Activated effector memory CD4-positive, alpha-beta T cell treated with Interleukin-2 at 50 U/mL for 16 hours (primary cell): ENCODE measurements around the gene ZC2HC1B.
"Not testable (repeated sequence)": the region's sequence is repeated elsewhere in the genome, so short reads cannot be mapped to it uniquely, and the experiment has no call there.

Source experiments
- DNase-seq: peaks from one replicate; pipeline ENCODE4 v3.0.0-alpha.2; 2020

Gene ZC2HC1B

GRCh38 chr6:143871202-143871730, 7.0 kb downstream of the ZC2HC1B start:
- not testable (repeated sequence) for DNase-seq

GRCh38 chr6:143872201-143872600, 7.9 kb downstream of the ZC2HC1B start:
- no peak for DNase-seq

GRCh38 chr6:143873600-143873999, 9.3 kb downstream of the ZC2HC1B start:
- not testable (repeated sequence) for DNase-seq

- DNase-seq: not testable (repeated sequence)
Observed at GRCh38 chr6:143874503-143874902, 10.2 kb downstream of the ZC2HC1B start.

- no peak for DNase-seq
Observed at GRCh38 chr6:143877584-143878271, 13.5 kb downstream of the ZC2HC1B start.

- DNase-seq: no peak
Observed at GRCh38 chr6:143878272-143878760, 14.0 kb downstream of the ZC2HC1B start.

DNA sequence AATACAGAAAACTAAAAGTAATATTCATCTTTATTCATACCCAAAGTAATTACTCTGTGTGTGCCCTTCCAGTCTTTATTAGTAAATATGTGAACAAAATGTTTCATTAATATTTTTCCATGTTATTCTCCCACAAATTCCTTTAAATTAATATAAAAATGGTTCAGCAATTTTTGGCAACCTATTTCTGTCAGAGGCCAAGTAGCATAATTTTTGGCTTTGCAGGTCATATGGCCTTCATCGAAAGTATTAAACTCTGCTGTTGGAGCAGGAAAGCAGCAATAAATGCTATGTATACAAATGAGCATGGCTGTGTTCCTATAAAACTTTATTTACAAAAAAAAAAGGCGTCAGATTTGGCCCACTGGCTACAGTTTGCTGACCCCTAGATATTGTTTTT, 16.1 kb downstream of the ZC2HC1B start:
- no peak for DNase-seq

DNA sequence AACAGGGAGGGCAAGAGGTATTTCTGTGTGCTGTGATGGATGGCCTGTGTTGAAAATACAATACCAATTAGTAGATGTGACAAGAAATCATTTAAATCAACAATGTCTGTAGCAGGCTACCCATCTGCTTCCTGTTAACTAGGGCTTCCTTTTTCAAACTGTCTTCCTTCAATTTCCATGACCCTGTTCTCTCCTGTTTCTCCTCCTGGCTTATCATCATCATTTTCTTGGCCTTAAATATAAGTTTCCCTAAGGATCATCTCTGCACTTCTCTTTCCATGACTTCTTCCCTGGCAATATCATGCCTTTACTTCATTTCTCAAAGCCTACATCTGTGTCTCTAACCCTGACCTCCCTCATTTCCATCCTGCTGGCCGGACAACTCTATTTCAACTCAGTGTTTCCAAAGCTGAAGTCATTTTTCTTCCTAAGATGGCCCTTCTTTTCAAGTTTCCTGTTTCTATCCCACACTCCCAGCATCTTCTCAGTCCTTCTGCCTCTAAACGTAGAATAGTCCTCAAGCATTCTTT, 18.2 kb downstream of the ZC2HC1B start:
- DNase-seq: no peak

- no peak for DNase-seq
Observed at GRCh38 chr6:143884216-143884900, 20.1 kb downstream of the ZC2HC1B start.

GRCh38 chr6:143885116-143885515, 20.8 kb downstream of the ZC2HC1B start:
- no peak for DNase-seq

GRCh38 chr6:143894655-143895054, 30.4 kb downstream of the ZC2HC1B start:
- no peak for DNase-seq

- DNase-seq: no peak
Observed at GRCh38 chr6:143896126-143896860, 32.0 kb downstream of the ZC2HC1B start.

DNA sequence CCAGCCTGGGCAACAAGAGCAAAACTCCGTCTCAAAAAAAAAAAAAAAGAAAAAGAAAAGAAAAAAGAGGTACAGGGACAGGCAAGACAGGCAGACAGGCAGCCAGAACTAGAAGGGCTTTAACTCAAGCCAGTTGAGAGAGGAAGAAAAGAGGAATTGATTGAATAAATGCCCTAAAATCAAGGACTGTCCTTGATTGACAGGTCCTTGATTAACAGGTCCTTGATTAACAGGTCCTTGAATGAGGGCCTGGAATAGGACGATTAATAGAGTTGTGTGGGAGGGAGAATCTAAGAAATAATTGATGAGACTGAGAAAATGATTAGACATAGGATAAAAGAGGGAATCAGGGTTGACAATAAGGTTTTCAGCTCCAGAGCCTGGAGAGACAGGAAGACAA, 36.1 kb downstream of the ZC2HC1B start:
- no peak for DNase-seq

DNA sequence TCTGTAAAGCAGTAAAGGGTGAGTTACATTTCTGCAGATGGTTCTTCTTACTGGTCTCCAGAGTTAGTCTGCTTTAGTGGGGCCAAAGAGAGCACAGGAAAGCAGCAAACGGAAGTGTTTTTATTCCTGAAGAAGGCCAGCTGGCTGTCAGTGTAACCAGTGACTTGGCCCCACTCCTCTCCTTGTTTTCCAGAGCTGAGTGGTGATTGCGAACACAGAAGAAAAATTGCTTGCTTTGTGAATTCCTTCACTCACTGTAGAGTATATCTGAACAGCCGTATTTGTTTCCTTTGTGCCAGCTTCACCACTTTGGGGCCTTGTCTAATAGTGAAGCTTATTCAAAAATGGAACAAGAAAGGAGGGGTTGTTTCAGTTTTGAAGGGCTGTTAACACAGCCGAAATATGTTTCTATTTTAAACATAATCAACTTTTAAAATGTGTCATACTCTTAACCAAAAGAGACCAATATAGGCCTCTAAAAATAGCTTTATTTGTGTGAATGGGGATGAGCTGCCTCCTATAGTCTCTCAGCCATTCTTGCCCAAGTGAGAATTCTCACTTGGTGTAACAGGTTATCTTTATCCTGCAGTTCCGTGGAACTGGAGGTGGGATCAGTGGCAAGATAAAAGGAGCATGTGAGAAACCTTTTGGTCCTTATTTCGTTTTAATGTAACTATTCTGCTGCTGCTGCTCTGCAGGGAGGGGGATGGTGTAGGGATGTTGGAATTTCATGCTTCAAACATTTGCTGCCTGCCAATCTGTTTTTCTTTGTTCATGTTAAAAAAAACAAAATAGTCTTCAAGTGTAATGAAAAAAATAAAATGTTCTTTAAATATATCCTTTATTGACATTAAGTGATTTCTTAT, 37.8 kb downstream of the ZC2HC1B start:
- DNase-seq: no peak

DNA sequence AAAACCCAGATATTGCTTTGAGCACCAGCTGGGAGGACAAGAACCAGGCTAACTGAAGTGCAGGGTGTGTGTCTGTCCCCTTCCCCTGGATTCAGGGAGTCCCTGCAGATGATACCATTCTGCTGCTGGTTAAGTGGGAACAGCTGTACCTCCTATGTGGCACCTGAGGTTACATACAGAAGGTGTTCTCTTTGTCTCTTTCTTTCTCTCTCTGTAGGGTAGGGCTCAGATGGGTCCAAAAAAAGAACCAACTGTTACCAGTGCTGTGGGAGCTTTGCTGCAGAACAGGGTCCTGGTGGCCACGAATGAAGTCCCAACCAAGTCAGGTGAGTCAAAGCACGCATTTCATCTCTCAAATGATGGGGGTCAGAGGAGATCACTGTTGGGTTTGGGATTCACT, 38.6 kb downstream of the ZC2HC1B start:
- DNase-seq: no peak

DNA sequence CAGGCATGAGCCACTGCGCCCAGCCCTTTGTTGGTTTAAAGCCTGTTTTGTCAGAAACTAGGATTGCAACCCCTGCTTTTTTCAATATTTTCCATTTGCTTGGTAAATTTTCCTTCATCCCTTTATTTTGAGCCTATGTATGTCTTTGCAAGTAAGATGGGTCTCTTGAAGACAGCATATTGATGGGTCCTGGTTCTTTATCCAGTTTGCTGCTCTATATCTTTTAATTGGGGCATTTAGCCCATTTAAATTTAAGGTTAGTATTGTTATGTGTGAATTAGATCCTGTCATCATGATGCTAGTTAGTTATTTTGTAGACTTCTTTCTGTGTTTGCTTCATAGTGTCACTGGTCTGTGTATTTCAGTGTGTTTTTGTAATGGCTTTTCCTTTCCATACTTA, 46.8 kb downstream of the ZC2HC1B start:
- no peak for DNase-seq

DNA sequence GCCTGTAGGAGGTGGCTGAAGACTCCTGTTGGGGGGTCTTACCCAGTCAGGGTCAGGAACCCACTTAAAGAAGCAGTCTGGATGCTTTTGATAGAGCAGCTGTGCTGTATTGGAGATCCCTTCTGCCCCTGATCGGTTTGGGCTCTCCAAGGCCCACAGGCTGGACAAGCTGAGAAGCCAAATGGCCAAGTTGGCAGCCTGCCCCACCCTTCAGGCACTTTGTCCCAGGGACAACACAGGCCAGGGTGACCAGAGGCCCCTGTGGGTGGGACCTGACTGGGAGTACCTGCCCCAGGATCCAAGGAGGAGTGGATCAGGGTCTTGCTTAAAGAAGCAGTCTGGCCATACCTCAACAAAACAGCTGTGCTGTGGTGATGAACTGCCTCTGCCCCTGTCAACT, 48.4 kb downstream of the ZC2HC1B start:
- DNase-seq: no peak

DNA sequence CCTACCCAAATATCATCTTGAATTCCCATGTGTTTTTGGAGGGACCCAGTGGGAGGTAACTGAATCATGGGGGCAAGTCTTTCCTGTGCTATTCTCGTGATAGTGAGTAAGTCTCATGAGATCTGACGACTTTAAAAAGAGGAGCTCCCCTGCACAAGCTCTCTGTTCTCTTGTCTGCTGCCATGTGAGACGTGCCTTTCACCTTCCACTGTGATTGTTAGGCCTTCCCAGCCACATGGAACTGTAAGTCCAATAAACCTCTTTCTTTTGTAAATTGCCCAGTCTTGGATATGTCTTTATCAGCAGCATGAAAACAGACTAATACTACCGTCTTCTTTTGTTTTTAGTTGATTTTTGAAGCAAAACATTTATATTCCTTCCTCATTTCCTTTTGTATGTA, 52.8 kb downstream of the ZC2HC1B start:
- not testable (repeated sequence) for DNase-seq

GRCh38 chr6:143928853-143929252, 64.6 kb downstream of the ZC2HC1B start:
- no peak for DNase-seq

GRCh38 chr6:143929975-143930374, 65.7 kb downstream of the ZC2HC1B start:
- DNase-seq: no peak

DNA sequence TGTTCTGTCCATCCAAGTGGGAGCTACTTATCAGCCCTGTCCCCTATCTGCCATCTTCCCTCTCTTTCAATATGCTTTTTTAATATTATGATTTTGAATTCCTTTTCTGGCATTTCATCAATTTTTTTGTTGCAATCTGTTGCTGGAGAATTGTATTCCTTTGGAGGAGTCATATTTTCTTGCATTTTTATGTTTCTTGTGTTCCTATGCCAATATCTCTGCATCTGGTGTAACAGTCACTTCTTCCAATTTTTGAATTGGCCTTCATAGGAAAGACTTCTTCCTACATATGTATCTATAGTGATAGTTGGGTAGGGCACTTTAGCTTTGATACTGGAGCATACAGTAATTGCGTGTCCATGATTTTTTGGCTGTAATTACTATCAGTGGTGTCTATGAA, 70.1 kb downstream of the ZC2HC1B start:
- DNase-seq: no peak

GRCh38 chr6:143934867-143935266, 70.6 kb downstream of the ZC2HC1B start:
- DNase-seq: no peak
